Measurements from ENCODE around the gene TIAM1. TPM values are rescaled to one million over a fixed set of nuclear protein-coding genes. Genes with fewer than 3 reads are reported as not detected.

Gene TIAM1
- total RNA-seq, 1 donor from 2014 or later = 16.7 TPM

GRCh38 chr21:31087639-31088473 is 256.2 kb downstream of the TIAM1 start:
- Mint-ChIP-seq H3K27me3 (ENCODE audit: unreplicated experiment) (peaks cover 23% of the 10 kb centered on the region), H3K4me3 (ENCODE audit: unreplicated experiment) (no peak overlapping the region), H3K4me1 (ENCODE audit: unreplicated experiment) (peaks cover 2% of the 10 kb centered on the region), H3K27ac (ENCODE audit: unreplicated experiment) (no peak overlapping the region), H3K36me3 (ENCODE audit: unreplicated experiment) (no peaks in the 10 kb centered on the region), H3K9me3 (ENCODE audit: unreplicated experiment) (no peaks in the 10 kb centered on the region)
- peak; percentile 46 for DNase-seq (ENCODE audit: extremely low spot score, unreplicated experiment)
- no peak for TF ChIP-seq CTCF (IDR thresholded peaks at IDR 0.05)

GRCh38 chr21:31084689-31085088 is 259.4 kb downstream of the TIAM1 start:
- peaks cover 6% of the 10 kb centered on the region for H3K27me3 Mint-ChIP-seq (ENCODE audit: unreplicated experiment)
- no peak for DNase-seq (ENCODE audit: extremely low spot score, unreplicated experiment)

GRCh38 chr21:31078796-31079195 is 265.3 kb downstream of the TIAM1 start:
- Mint-ChIP-seq H3K36me3 (ENCODE audit: unreplicated experiment) (no peaks in the 10 kb centered on the region), H3K9me3 (ENCODE audit: unreplicated experiment) (no peaks in the 10 kb centered on the region), H3K27me3 (ENCODE audit: unreplicated experiment) (peaks cover 10% of the 10 kb centered on the region), H3K4me3 (ENCODE audit: unreplicated experiment) (no peak overlapping the region), H3K4me1 (ENCODE audit: unreplicated experiment) (no peaks in the 10 kb centered on the region), H3K27ac (ENCODE audit: unreplicated experiment) (no peak overlapping the region)
- no peak for TF ChIP-seq CTCF (IDR thresholded peaks at IDR 0.05)
- DNase-seq (ENCODE audit: extremely low spot score, unreplicated experiment) = no peak

More at GRCh38 chr21:31084689-31085088, 259.4 kb downstream of the TIAM1 start:
- no peak for TF ChIP-seq CTCF (IDR thresholded peaks at IDR 0.05)
- H3K4me1 Mint-ChIP-seq (ENCODE audit: unreplicated experiment) = peaks cover 2% of the 10 kb centered on the region
- no peak overlapping the region for H3K27ac Mint-ChIP-seq (ENCODE audit: unreplicated experiment)
- H3K4me3 Mint-ChIP-seq (ENCODE audit: unreplicated experiment) = no peak overlapping the region
- no peaks in the 10 kb centered on the region for H3K9me3 Mint-ChIP-seq (ENCODE audit: unreplicated experiment)
- no peaks in the 10 kb centered on the region for H3K36me3 Mint-ChIP-seq (ENCODE audit: unreplicated experiment)

GRCh38 chr21:31078216-31078615 is 265.8 kb downstream of the TIAM1 start:
- Mint-ChIP-seq H3K27me3 (ENCODE audit: unreplicated experiment) (peaks cover 10% of the 10 kb centered on the region), H3K4me1 (ENCODE audit: unreplicated experiment) (no peaks in the 10 kb centered on the region), H3K9me3 (ENCODE audit: unreplicated experiment) (no peaks in the 10 kb centered on the region), H3K36me3 (ENCODE audit: unreplicated experiment) (no peaks in the 10 kb centered on the region), H3K27ac (ENCODE audit: unreplicated experiment) (no peak overlapping the region), H3K4me3 (ENCODE audit: unreplicated experiment) (no peak overlapping the region)
- DNase-seq (ENCODE audit: extremely low spot score, unreplicated experiment) = peak; percentile 11
- TF ChIP-seq CTCF (IDR thresholded peaks at IDR 0.05) = no peak

- Mint-ChIP-seq H3K36me3 (ENCODE audit: unreplicated experiment) (no peaks in the 10 kb centered on the region), H3K27me3 (ENCODE audit: unreplicated experiment) (peaks cover 19% of the 10 kb centered on the region), H3K27ac (ENCODE audit: unreplicated experiment) (no peak overlapping the region), H3K9me3 (ENCODE audit: unreplicated experiment) (no peaks in the 10 kb centered on the region), H3K4me3 (ENCODE audit: unreplicated experiment) (no peak overlapping the region), H3K4me1 (ENCODE audit: unreplicated experiment) (no peaks in the 10 kb centered on the region)
- DNase-seq (ENCODE audit: extremely low spot score, unreplicated experiment) = no peak
- TF ChIP-seq CTCF (IDR thresholded peaks at IDR 0.05) = no peak
These were observed 268.2 kb downstream of the TIAM1 start for GRCh38 chr21:31075848-31076247.
